ENCODE data around the gene HPCAL1.

HPCAL1 gene

GRCh38 chr2:10408649-10409579 lies 106.2 kb downstream of the HPCAL1 start:
- DNase-seq, result peak; percentile 84

- DNase-seq, result no peak
These were observed 107.5 kb downstream of the HPCAL1 start for GRCh38 chr2:10410001-10410822.

GRCh38 chr2:10410823-10411437 lies 108.2 kb downstream of the HPCAL1 start:
- no peak for DNase-seq

DNA sequence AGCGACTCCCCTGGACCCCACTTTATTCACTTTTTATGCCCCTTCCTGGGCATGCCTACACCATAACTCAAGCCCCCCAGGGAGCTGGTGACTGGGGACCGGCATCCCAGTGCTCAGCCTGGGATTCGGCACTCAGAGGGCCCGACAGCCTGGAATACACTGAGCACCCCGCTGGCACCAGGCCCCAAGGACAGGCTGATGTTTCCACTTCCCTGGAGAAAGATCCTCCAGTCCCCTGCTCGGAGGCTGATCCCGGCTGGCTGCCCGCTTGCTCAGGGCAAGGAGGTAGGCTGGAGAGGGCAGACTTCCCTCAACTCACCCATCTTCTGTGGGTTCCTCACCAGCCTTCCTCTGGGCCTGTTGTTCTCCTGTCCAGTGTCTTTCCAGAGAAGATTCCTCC lies 108.9 kb downstream of the HPCAL1 start:
- DNase-seq, result no peak

DNA sequence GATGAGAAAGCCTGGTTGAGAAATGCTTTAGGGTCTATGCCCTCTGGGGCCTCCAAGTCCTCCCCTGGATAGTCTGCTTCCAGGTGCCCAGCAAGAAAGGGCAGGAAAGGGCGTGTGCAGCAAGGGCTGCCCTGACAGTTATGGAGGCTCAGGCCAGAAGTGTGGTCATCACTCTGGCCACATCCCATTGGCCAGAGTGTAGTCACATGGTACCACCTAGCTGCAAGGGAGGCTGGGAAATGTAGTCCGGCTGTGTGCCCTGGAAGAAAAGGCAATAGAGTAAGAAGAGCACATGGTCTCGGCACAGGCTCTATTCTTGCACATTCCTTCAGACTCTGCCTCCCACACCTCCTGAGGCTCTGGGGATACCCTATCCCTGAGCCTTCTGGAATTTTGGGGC lies 109.7 kb downstream of the HPCAL1 start:
- peak; percentile 12 for DNase-seq

- no peak for DNase-seq
These were observed 110.8 kb downstream of the HPCAL1 start for GRCh38 chr2:10413503-10413902.

- DNase-seq, result peak; percentile 15
These were observed 111.3 kb downstream of the HPCAL1 start for GRCh38 chr2:10413991-10414451.

DNA sequence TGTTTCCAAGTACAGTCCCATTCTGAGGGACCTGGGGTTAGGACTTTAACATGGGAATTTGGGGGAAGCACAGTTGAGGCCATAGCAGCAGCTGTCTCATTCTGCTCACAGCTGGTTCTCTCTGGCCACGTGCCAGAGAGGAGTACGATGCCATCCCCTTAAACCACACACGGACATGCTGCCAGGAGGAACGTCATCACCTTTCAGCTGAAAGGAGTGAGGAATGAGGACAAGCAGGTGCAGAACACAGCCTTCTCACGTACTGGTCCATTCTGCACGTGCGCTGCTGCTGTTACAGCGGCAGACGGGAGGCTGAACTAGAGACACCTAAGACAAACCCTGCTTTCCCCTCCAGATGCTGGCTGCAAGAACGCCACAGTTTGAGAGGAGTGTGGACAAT lies 111.9 kb downstream of the HPCAL1 start:
- peak; percentile 91 for DNase-seq

GRCh38 chr2:10415048-10415447 lies 112.3 kb downstream of the HPCAL1 start:
- DNase-seq, result no peak

GRCh38 chr2:10415640-10416039 lies 112.9 kb downstream of the HPCAL1 start:
- DNase-seq, result no peak

DNA sequence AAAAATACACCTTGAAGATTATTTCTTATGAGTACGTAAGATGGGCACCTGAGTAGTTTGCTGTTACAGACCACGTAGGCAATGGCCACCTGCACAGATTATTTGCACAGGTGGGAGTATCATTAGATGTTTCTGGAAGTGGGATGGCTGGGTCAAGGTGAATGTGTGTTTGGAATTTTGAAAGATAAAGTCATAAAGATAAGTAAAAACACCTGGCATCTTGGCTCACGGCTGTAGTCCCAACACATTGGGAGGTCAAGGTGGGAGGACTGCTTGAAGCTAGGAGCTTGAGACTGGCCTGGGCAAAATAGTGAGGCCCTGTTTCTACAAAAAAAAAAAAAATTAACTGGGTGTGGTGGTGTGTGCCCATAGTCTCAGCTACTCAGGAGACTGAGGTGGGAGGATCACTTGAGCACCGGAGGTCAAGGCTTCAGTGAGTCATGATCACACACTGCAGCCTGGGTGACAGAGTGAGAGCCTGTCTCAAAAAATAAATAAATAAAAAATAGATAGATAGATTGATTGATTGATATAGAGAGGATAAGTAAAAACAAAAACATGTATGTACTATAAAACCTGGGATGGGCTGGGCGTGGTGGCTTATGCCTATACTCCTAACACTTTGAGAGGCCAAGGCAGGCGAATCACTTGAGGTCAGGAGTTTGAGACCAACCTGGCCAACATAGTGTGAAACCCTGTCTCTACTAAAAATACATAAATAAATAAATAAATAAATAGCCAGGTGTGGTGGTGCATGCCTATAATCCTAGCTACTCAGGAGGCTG lies 115.0 kb downstream of the HPCAL1 start:
- no peak for DNase-seq

DNA sequence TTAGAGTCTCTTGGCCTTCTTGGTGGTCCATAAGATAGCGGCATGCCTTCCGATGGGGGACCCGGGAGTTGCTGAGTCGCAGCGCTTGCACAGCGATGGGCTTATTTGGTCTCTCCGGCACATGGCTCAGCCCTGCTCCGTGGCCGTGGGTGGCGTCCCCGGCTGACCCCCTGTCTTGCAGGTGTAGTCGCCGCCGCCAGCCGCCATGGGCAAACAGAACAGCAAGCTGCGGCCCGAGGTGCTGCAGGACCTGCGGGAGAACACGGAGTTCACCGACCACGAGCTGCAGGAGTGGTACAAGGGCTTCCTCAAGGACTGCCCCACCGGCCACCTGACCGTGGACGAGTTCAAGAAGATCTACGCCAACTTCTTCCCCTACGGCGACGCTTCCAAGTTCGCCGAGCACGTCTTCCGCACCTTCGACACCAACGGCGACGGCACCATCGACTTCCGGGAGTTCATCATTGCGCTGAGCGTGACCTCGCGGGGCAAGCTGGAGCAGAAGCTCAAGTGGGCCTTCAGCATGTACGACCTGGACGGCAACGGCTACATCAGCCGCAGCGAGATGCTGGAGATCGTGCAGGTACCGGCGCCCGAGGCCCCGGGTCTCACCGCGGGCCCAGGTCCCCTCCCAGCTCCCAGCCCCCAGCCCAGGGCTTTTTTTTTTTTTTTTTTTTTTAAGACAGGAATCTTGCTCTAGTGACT lies 117.0 kb downstream of the HPCAL1 start:
- no peak for DNase-seq

- no peak for DNase-seq
These were observed 119.5 kb downstream of the HPCAL1 start for GRCh38 chr2:10422251-10422650.

GRCh38 chr2:10422732-10423399 lies 120.2 kb downstream of the HPCAL1 start:
- DNase-seq, result no peak

DNA sequence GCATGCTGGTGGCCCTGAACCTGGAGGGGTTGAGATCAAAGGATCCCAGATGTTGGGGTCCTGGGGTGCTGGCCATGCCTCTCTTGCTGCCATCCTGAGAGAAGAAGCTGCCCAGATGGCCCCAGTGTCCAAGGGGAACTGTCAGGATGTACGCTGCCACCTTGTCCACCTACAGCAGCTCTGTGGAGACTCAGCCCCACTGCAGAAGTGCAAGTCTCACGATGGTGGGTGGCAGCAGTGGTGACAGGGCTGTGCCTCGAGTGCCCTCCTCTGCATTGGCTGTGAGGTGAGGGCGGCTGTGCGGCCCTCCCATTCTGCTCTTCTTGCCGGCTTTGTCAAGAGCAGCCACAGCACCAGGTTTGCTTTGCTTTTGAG lies 120.7 kb downstream of the HPCAL1 start:
- DNase-seq, result no peak

DNA sequence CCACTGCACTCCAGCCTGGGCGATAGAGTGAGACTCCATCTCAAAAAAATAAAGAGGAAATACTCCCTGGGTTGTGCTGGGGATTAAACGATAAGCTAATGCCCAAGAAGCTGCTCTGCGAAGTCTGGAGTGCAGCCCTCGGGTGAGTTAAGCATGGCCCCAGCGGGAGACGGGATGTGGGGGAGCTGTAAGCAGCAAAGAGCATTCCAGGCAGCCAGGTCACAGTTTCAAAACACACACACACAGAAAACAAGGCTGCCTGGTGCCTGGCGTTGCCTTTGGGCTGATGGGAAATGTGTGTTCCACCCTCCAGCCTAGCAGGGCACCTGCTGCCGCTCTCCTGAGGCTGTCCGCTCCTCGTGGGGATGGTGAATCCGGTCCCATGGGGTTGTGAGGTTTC lies 121.3 kb downstream of the HPCAL1 start:
- no peak for DNase-seq

DNA sequence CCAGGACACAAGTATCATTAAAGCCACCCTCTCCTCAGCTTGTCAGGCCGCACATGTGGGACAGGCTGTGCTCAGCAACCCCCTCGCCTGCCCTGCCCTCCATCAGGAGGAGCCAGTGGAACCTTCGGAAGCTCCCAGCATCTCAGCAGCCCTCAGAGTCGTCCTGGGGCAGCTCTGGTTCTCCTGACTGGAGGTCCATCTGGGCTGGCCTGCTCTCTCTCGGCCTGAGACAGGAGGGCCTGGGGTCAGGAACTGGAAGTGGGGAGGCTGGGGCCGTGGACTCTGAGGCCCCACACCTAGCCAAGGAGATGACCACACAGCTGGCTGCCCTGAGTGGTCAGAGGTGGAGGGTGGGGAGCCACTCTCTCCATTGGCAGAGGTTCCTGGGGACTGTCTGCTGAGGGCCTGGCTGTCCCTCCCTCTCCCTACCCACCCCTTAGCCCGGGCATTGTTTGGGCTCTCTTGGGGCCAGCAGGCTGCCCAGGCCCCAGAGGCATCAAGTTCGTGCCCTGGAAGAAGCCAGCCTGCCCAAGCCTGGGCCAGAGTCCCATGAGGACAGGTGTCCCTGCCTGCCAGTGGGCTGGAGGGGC lies 122.3 kb downstream of the HPCAL1 start:
- DNase-seq, result no peak

- no peak for DNase-seq
These were observed 123.0 kb downstream of the HPCAL1 start for GRCh38 chr2:10425699-10426098.

DNA sequence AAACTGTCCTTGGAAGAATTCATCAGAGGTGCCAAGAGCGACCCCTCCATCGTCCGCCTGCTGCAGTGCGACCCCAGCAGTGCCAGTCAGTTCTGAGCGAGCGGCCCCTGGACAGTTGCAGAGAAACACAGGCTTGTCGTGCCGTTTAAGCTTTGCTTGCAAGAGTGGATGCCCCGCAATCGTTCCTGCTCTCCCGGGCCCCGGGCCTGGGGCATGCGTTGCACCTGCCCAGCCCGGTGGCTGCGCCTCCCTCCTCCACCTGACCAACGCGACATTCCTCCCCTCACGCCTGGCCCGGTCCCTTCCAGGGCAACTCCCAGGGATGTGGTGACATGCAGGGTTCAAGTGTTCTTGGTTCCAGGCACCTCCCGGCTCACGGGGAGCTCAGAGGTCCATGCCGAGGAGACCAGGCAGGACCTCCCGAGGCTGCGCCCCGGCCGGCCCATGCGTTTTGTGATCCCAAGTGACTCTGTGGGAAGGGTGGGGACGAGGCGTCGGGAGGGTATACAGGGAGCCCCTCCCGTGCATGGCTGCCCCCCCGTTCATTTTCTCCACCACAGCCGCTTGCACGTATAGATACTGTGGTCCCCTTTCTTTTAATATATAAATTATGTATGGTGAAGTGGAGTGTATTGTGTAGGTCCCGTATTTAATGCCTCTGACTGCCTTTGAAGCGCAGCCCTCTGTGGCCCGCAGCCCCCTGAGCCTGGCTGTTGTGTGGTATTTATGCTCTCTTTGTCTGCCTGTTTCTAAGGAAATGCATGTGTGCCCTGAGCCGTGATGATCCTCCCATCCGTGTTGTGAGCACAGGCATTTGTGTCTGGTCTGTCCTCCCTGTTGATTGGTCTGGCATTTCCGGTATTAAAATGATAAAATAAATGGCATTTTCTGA lies 124.3 kb downstream of the HPCAL1 start:
- no peak for DNase-seq

DNA sequence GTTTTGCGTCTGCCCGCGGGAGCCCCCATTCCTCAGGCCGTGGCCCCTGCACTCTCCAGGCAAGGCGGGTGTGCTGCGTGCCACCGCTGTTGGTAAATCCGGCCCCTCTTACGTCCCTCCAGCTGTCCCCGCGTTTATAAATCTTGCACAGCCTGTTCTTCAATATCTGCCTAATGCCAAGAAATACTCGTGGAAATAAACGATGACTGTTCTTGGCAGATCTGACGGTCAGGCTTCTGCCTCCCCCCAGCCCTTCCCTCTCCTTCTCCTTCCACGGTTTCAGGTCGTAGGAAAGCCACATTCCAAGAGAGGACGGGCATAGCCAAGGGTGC lies 124.9 kb downstream of the HPCAL1 start:
- no peak for DNase-seq
